GM18499 (cell line): ENCODE results near the gene MGAT5.

ENCODE experiments used
- ATAC-seq: cut with Tn5 transposase; IDR thresholded peaks from one replicate; pipeline ENCODE4 v1.9.1; 2021; ENCODE audit warnings: moderate number of reproducible peaks; ENCODE audit not compliant: insufficient read depth, unreplicated experiment

MGAT5 gene

GRCh38 chr2:134325696-134326095 lies 71.8 kb downstream of the MGAT5 start:
- no peak for ATAC-seq

DNA sequence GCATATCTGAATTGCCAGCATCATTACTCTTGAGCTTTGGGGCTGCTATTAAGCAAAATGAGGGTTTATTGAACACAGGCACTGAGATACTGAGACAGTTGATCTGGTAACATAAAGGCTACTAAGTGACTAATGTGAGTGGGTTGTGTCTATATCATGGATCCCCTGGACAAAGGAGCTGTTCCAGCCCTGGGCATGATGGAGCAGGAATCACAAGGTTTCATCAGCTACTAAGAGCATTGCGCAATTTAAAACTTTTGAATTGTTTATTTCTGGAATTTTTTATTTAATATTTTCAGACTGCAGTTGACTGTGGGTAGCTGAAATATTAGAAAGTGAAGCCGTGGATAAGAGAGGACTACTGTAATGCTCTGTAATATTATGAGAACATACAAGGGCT lies 73.5 kb downstream of the MGAT5 start:
- no peak for ATAC-seq

GRCh38 chr2:134331081-134331480 lies 77.2 kb downstream of the MGAT5 start:
- no peak for ATAC-seq

- ATAC-seq: no peak
Measured at GRCh38 chr2:134333646-134334189, 79.8 kb downstream of the MGAT5 start.

GRCh38 chr2:134334542-134335353 lies 80.9 kb downstream of the MGAT5 start:
- no peak for ATAC-seq

DNA sequence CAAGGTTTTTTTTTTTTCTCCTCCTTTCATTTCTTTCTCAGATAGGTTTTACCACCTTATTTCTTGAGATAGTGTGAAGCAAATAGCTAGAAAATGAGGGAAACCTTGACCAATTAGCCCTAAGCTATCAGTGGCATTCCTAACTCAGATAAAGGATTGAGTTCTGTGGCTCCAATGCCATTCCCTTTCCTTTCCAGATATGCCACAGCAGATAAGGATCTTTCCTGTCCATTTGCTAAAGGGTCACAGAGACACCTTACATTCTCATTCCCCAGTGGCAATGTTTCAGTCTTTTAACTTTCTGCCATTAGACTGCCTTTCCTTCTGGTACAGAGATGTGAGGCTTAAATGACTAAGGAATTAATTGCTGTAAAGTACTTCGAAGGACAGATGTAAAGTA lies 81.7 kb downstream of the MGAT5 start:
- ATAC-seq: no peak

DNA sequence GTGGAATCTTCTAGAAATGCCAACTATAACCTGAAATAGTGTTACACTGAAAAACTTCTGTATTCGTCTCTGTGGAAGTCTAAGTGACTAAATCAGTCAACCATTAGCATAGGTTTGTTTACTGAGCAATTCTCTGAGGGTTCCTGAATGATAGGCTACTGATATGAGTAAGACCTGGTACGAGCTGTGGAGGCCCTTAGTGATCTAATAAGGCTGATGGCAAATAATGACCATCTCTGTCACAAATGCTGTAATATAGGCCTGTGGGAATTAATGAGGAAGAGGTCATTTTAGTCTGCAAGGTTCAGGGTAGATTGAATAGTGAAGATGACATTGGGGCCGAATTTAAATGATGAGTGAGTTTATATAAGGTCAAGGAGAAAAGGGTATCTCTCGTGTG lies 82.5 kb downstream of the MGAT5 start:
- peak; percentile 88 for ATAC-seq

- no peak for ATAC-seq
Measured at GRCh38 chr2:134336921-134337320, 83.0 kb downstream of the MGAT5 start.

DNA sequence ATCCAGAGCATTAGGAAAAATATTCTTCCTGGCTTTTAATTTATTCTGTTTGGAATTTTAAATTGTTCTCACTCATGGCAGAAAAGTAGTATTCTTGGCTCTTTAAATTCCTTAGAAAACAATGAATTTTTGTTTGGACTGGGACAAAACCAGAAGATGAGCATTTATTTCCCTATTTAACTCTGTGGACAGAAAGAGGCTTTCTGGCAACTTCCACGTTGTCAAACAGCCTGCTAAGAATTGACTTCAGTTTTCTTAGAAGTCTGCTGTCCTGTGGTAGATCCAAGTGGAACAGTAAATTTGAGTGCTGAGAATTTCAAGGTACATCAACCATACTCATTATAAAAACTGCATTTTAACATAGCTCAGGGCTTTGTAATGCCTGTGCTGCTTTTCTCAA lies 83.8 kb downstream of the MGAT5 start:
- ATAC-seq: no peak

- no peak for ATAC-seq
Measured at GRCh38 chr2:134338208-134338607, 84.3 kb downstream of the MGAT5 start.

DNA sequence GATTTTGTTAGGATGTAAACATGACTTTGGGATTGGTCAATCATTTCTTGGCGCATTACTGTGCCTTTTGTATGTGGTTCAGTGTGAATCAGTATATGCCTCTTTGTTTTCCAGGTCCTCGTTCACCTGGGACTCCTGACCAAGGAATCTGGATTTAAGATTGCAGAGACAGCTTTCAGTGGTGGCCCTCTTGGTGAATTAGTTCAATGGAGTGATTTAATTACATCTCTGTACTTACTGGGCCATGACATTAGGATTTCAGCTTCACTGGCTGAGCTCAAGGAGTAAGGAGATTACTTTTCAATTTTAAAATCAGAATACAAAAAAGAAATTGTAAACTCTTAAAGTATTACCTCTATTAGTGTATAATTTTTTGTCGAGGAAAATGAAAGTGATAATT lies 87.6 kb downstream of the MGAT5 start:
- ATAC-seq: no peak

GRCh38 chr2:134344954-134345697 lies 91.3 kb downstream of the MGAT5 start:
- ATAC-seq: no peak

DNA sequence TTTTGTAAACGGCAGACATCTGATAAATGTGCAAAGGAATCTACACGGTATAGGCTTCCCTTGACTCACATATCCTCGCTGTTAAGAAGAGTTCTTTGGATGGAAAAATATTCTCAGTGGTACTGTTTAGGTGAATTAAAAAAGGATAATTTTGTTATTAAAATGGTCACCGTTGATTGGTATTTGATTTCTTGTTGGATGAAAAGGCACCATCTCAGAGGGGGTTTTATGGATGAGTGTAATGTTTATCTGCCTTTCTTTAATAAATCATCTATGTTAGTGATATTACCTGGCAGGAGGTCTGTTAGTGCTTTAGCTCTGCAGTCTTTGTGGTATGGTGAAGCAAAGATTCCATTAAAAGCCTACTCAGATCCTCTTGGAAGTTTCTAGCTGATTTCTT lies 92.3 kb downstream of the MGAT5 start:
- ATAC-seq: no peak

GRCh38 chr2:134347756-134348155 lies 93.9 kb downstream of the MGAT5 start:
- no peak for ATAC-seq

- no peak for ATAC-seq
Measured at GRCh38 chr2:134348239-134348638, 94.4 kb downstream of the MGAT5 start.

DNA sequence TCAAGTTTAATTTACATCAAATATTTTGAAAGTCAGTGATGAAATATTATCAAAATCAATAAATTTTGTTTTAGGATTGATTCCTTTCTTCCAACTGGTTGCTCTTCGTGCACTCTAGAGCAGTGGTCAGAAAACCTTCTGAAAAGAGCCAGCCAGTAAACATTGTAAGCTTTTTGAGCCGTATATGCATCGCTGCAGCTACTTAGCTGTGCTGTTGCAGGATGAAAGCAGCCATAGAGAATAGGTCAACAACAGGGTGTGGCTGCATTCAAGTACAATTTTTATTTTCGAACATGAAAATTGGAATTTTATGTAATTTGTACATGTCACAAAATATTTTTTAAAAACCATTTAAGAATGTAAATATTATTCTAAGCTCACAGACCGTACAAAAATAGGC lies 94.9 kb downstream of the MGAT5 start:
- ATAC-seq: no peak

DNA sequence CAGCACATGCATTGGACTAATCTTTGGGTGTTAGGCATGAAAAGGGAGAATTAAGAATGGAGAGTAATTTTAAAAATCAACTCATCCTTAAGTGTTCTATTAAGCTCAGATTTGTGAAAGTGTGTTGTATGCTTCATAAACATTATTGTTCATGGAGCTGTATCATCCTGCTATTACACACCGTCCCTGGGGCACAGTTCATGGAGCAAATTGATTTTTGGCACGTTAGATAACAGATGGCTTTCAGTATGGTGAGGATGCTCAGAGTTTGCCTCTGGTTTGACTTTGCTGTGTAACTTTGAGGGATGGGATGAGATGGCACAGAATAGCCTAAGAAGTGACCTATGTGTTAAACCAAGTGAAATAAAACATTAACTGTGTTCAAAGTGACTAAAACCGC lies 97.1 kb downstream of the MGAT5 start:
- ATAC-seq: no peak

DNA sequence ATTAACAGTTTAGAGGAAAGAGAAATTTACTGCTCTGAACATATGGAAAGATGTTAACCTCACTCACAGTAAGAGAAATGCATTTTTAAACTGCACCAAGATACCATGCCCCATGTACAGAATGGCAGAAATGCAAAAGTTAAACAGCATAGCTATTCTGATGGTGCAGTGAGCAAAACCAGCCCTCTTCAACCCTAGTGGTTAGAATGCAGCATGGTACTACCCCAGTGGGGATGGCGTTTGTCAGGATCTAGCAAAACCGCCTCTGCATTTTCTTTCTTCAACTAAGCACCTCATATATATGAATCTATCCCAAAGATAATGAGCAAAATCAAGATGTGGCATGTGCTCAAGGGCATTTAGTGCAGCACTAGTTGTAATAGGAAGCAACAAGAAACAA lies 98.0 kb downstream of the MGAT5 start:
- ATAC-seq: no peak

- peak; percentile 52 for ATAC-seq
Measured at GRCh38 chr2:134352844-134353243, 99.0 kb downstream of the MGAT5 start.

DNA sequence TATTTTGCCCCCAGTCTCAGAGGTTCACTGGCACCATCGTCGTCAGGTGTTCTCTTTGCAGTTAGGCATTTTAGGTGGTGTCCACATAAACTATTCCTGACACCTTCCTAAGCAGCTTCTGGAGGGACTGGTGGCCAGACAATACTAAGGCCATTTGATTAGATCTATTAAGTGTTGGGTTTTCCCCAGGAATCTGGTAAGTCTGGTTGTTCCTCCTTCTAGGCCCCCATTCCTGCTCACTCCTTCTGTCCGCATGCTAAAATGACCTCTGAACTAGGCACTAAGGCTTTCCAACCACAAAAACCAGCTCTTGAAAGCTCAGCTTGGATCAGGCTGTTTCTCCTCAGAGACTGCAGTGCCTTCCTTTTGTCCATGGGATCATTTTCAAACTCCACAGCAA lies 100.7 kb downstream of the MGAT5 start:
- no peak for ATAC-seq

DNA sequence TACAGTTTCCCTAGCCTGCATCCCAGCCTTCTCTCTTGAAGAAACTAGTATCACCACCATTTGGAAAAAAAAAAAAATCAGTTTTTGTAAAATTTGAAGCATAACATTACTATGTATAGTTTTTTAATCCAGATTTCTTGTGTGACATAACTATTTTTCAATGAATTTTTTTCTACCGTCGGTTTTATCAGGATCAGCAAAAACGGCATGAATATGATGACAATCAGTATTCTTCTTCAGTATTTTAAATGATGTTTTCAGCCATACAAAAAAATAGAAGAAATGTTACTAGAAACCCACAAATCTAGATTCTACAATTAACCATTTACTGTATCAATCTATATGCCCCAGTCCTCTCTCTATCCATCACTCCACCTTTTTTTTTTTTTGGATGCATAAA lies 103.9 kb downstream of the MGAT5 start:
- ATAC-seq: no peak
